HG03442 (cell line): ENCODE results near the gene SPINK8.
"Not testable (repeated sequence)": the region's sequence is repeated elsewhere in the genome, so short reads cannot be mapped to it uniquely, and the experiment has no call there.

Source experiments
- ATAC-seq: cut with Tn5 transposase; IDR thresholded peaks from one replicate; pipeline ENCODE4 v1.9.1; 2021; ENCODE audit warnings: mild to moderate bottlenecking, moderate library complexity; ENCODE audit not compliant: unreplicated experiment

Gene SPINK8

DNA sequence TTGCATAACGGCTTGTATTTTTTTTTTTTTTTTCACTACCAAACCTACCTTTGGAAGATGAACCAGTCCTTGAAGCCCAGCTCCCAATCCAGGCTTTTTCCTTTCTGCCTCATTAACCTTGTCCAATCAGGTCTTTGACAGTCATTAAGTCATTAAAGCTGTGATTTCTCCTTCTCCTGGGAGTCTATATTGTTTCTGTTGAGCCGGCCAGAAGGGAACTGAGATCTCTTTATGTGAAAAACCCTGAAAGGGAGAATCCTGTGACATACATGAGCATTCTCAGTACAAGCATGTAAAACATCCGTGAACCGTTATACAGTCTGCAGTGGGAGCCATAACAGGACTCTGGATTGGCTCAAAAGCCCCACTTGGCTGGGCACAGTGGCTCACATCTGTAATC lies 52.6 kb downstream of the SPINK8 start:
- no peak for ATAC-seq

GRCh38 chr3:48278884-48279559 lies 54.4 kb downstream of the SPINK8 start:
- no peak for ATAC-seq

DNA sequence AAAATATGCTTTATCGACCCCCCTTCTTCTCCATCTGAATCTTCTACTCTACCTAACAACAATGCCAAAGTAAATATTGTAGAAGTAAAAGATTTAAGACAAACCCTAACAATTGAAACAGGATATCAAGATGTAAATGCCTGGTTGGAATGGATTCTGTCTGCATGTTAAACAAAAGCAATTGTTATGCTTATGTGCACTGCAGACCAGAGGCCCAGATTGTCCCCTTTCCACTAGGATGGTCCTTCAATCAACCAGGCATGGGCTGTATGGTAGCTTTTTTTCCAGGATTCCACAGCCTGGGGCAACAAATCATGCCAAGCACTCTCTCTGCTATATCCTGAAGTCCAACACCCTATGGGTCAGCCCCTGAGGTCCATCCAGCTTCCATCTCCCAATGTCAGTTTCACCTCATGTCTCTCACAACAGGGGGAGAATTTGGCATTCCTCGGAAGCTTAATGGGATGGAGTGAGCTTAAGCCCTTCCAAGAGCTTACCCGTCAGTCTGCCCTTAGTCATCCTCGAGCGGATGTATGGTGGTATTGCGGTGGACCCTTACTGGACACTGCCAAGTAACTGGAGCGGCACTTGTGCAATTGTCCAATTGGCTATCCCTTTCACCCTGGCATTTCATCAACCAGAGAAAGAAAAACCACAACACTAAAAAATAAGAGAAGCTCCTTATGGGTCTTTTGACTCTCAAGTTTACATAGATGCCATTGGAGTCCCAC lies 56.4 kb downstream of the SPINK8 start:
- ATAC-seq = no peak

DNA sequence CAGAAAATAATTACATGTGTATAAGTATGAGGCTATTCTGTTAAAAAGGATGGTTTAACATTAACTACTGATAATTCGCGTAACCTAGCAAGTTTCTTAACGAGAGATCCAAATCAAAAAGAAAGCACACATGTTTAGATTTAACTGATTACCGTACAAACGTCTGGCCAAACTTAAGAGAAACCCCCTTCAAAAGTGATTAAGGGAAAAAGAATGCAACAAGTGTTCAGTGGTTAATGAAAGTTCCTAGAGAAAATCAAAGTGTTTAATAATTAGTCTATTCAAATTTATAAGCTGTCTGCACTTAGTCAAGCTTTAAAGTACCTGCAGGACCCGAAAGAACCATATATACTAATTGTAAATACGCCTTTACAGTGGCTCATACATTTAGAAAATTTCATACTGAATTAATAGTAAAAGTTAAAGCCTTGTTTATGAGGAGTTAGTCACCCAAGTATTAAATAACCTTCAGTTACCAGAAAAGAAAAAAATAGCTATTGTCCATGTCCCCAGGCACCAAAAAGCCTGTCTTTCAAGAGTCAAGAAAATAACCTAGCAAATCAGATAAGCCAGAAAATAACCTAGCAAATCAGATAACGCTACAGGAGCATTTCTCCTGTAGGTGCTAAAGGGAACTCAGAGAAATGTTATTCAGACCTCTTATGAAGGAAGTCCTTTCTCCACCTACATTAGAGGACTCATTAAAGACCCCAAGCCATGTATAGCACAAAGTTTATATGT lies 58.0 kb downstream of the SPINK8 start:
- no peak for ATAC-seq

DNA sequence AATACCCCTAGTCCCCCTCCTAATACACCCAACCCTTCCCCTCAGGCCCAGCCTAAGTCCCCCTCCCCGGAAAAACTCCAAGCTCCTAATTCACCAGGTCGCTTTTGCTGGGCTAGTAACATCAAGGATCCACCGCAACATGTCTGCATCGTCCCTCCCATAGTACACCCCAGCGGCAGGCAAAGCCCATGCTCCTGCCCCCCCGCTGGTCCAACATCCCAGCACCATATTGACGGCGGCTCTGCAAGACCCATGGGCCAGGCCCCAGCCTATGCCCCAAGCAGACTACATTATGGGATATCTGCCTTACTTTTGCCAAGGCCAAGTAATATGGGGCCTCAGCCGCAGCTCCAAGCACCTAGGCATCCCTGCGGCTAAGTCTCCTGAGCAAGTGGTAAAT lies 59.0 kb downstream of the SPINK8 start:
- ATAC-seq = no peak

DNA sequence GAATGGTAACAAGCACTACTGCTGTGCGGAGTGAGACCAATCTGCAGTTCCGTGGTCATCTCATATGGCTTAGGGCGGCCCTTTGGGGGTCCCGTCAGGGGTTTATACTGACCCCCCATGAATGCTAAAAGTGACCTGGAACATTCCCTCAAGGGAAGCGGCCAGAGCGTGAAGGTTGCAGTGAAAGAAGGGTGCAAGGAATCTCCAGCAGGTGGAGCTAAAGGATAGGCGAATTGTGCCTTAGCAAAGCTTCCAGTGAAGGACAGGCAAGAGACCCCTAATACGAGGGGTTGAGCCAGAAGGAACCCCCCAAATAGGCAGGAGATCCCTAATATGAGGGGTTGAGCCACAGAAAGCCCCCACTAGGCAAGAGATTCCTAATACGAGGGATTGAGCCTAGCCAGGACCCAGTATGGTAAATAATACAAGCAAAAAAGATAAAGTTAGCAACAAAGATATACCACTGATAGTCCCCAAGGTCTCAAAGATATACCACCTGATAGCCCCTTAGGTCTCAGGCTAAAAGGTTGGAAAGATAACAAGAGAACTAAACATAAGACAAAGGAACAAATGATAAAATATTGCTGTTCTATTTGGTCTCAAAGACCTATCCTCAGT lies 59.8 kb downstream of the SPINK8 start:
- no peak for ATAC-seq

DNA sequence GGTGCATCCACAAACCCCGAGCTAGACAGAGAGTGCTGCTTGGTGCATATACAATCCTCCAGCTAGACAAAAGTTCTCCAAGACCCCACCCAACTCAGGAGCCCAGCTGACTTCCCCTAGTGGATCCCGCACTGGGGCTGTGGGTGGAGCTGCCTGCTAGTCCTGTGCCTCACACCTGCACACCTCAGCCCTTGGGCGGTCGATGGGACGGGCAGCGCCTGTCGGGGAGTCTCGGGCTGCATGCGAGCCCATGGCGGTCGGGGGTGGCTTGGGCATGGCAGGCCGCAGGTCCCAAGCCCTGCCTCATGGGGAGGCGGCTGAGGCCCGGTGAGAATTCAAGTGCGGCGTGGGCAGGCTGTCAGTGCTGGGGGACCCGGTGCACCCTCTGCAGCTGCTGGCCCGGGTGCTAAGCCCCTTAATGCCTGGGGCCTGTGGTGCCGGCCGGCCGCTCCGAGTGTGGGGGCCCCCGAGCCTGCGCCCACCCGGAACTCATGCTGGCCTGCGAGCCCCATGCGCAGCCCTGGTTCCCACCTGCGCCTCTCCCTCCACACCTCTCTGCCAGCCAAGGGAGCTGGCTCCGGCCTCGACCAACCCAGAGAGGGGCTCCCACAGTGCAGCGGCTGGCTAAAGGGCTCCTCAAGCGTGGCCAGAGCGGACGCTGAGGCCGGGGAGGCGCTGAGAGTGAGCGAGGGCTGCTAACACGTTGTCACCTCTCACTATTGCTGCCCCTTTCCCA lies 61.5 kb downstream of the SPINK8 start:
- ATAC-seq = no peak

GRCh38 chr3:48271223-48271622 lies 62.2 kb downstream of the SPINK8 start:
- not testable (repeated sequence) for ATAC-seq

DNA sequence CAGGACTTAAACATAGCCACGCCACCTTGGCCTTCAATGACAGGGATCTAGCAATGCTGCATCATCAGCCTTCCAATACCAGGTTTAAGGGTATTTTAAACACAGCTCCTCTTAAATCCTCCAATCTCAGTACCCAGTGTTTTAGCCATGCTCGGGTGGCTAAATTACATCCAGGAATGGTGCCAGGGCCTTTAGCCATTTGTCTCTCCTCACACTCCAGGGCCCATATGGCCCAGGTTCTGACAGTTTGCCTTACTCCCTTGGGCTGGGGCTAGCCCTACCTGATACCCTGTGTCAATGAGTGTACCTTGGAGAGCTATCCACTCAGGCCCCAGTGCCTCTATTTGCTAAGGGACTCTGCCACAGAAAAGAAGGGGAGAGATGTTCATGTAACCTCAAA lies 63.2 kb downstream of the SPINK8 start:
- ATAC-seq = no peak

DNA sequence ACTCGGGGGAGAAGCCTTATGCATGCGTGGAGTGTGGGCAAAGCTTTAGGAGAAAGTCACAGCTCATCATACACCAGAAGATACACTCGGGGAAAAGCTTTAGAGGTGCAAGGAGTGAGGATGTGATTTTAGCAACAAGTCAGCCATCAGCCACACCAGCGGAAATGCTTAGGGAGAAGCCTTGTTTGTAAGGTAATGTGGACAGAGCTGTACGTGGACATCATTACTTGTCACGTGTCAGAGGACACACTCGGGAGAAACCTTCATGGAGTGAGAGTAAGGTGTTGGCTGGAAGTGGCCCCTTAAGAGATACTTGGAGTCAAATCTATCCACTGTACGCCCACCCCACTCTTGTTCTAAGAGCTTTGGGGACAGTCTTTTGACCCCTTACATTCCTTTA lies 63.9 kb downstream of the SPINK8 start:
- no peak for ATAC-seq

- no peak for ATAC-seq
Observed at GRCh38 chr3:48268936-48269561, 64.4 kb downstream of the SPINK8 start.

DNA sequence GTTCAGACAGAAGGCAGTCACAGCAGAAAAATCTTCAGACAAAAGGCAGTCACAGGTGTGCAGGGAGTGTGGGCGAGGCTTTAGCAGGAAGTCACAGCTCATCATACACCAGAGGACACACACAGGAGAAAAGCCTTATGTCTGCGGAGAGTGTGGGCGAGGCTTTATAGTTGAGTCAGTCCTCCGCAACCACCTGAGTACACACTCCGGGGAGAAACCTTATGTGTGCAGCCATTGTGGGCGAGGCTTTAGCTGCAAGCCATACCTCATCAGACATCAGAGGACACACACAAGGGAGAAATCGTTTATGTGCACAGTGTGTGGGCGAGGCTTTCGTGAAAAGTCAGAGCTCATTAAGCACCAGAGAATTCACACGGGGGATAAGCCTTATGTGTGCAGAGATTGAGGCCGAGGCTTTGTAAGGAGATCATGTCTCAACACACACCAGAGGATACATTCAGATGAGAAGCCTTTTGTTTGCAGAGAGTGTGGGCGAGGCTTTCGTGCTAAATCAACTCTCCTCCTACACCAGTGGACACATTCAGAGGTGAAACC lies 65.0 kb downstream of the SPINK8 start:
- no peak for ATAC-seq

DNA sequence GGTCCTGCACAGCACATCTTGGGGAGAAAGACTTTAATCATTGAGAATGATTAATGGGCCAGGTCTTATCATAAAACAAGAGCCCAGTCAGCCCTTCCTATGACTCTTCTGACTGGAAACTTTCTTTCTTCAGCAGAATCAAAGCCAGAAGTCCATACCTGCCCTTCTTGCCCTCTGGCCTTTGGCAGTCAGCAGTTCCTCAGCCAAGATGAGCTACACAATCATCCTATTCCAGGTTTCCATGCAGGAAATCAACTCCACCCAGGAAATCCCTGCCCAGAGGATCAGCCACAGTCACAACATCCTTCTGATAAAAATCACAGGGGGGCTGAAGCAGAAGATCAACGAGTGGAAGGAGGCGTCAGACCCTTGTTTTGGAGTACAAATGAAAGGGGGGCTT lies 65.7 kb downstream of the SPINK8 start:
- ATAC-seq = no peak

DNA sequence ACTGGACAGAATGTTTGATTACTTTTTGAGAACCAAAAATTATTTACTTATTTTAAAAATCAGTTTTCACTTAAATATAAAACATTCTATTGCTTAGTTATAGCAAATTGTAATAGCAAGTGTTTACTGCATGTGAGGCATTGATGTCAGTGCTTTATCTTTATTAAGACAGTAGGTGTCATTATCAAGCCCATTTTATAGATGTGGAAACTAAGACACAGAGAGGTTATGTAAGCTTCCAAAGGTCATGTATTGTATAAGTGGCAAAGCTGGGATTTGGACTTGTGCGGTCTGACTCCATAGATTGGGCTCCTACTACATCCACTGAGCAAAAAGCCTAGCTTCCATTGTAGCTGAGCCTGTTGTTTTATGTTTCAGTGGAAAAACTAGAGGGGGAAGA lies 74.9 kb downstream of the SPINK8 start:
- no peak for ATAC-seq
